Measurements from ENCODE around the gene CRIM1.

Gene CRIM1

DNA sequence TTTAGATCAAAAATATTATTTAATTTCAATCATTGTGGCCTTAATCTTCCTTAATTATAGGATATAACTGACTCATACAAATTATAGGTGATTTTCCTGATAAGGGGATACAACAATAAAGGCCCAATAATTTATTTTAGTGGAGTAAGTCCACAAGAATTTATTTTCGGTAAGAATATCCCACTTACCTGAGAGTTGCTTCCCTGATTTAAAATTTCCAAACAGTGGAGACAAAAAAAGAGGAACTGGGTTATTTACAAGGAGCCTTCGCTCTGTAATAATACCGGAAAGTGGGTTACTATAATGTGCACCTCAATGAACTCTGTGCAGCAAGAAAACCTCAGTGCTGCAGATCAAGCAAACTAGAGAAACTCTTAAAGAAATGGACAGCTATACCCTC, 200.2 kb downstream of the CRIM1 start:
- H3K4me3 ChIP-seq (ENCODE audit: low read length), result no peak overlapping the region
- no peak overlapping the region for H3K9ac ChIP-seq (ENCODE audit: low read length)
- H3K4me1 ChIP-seq (ENCODE audit: control insufficient read depth, low read depth, low read length), result peaks cover 8% of the 10 kb centered on the region
- peaks cover 30% of the 10 kb centered on the region for H3K36me3 ChIP-seq (ENCODE audit: control insufficient read depth, low read depth, low read length)
- no peaks in the 10 kb centered on the region for H3K9me3 ChIP-seq (ENCODE audit: control insufficient read depth, low read depth, low read length)
- no peak overlapping the region for H3K27ac ChIP-seq (ENCODE audit: low read length)
- H3K27me3 ChIP-seq (ENCODE audit: control insufficient read depth, insufficient read depth, low read length), result no peaks in the 10 kb centered on the region

DNA sequence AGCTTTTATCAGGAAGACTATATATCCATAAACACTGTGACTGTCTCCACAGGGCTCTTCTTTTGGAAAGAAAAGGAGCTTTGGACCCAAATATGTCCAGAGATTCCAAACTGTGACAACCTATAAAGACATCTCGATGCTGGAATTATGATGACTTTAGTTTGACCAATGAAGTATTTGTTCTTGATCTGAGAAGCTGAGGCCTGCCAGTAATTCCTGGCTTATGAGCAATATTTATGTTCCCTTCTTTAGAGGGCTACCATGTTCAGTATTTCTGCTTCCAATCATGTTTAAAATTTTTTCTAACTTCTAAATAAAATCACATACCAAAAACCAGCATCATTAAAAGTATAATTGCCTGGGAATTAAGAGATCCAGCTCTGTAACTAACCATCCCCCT, 201.3 kb downstream of the CRIM1 start:
- H3K27ac ChIP-seq (ENCODE audit: low read length), result no peak overlapping the region
- no peak overlapping the region for H3K9ac ChIP-seq (ENCODE audit: low read length)
- H3K36me3 ChIP-seq (ENCODE audit: control insufficient read depth, low read depth, low read length), result peaks cover 20% of the 10 kb centered on the region
- H3K9me3 ChIP-seq (ENCODE audit: control insufficient read depth, low read depth, low read length), result no peaks in the 10 kb centered on the region
- peaks cover 8% of the 10 kb centered on the region for H3K4me1 ChIP-seq (ENCODE audit: control insufficient read depth, low read depth, low read length)
- no peak overlapping the region for H3K4me3 ChIP-seq (ENCODE audit: low read length)
- no peaks in the 10 kb centered on the region for H3K27me3 ChIP-seq (ENCODE audit: control insufficient read depth, insufficient read depth, low read length)

- Histone ChIP-seq H3K36me3 (ENCODE audit: control insufficient read depth, low read depth, low read length) (peaks cover 7% of the 10 kb centered on the region), H3K4me3 (ENCODE audit: low read length) (no peak overlapping the region), H3K27ac (ENCODE audit: low read length) (no peak overlapping the region), H3K9me3 (ENCODE audit: control insufficient read depth, low read depth, low read length) (no peaks in the 10 kb centered on the region), H3K4me1 (ENCODE audit: control insufficient read depth, low read depth, low read length) (peaks cover 15% of the 10 kb centered on the region), H3K27me3 (ENCODE audit: control insufficient read depth, insufficient read depth, low read length) (no peaks in the 10 kb centered on the region), H3K9ac (ENCODE audit: low read length) (no peak overlapping the region)
Measured at GRCh38 chr2:36559221-36559942, 203.8 kb downstream of the CRIM1 start.

- no peaks in the 10 kb centered on the region for H3K36me3 ChIP-seq (ENCODE audit: control insufficient read depth, low read depth, low read length)
- H3K4me3 ChIP-seq (ENCODE audit: low read length), result no peak overlapping the region
- H3K27ac ChIP-seq (ENCODE audit: low read length), result no peak overlapping the region
- no peaks in the 10 kb centered on the region for H3K27me3 ChIP-seq (ENCODE audit: control insufficient read depth, insufficient read depth, low read length)
- no peak overlapping the region for H3K9ac ChIP-seq (ENCODE audit: low read length)
- no peaks in the 10 kb centered on the region for H3K9me3 ChIP-seq (ENCODE audit: control insufficient read depth, low read depth, low read length)
- peaks cover 15% of the 10 kb centered on the region for H3K4me1 ChIP-seq (ENCODE audit: control insufficient read depth, low read depth, low read length)
Measured at GRCh38 chr2:36560726-36561125, 205.1 kb downstream of the CRIM1 start.

- Histone ChIP-seq H3K9me3 (ENCODE audit: control insufficient read depth, low read depth, low read length) (no peaks in the 10 kb centered on the region), H3K4me3 (ENCODE audit: low read length) (no peak overlapping the region), H3K9ac (ENCODE audit: low read length) (no peak overlapping the region), H3K27ac (ENCODE audit: low read length) (no peak overlapping the region), H3K4me1 (ENCODE audit: control insufficient read depth, low read depth, low read length) (peaks cover 15% of the 10 kb centered on the region), H3K36me3 (ENCODE audit: control insufficient read depth, low read depth, low read length) (no peaks in the 10 kb centered on the region), H3K27me3 (ENCODE audit: control insufficient read depth, insufficient read depth, low read length) (no peaks in the 10 kb centered on the region)
Measured at GRCh38 chr2:36561237-36561944, 205.8 kb downstream of the CRIM1 start.

- H3K9me3 ChIP-seq (ENCODE audit: control insufficient read depth, low read depth, low read length), result no peaks in the 10 kb centered on the region
- no peaks in the 10 kb centered on the region for H3K36me3 ChIP-seq (ENCODE audit: control insufficient read depth, low read depth, low read length)
- peaks cover 15% of the 10 kb centered on the region for H3K4me1 ChIP-seq (ENCODE audit: control insufficient read depth, low read depth, low read length)
- no peaks in the 10 kb centered on the region for H3K27me3 ChIP-seq (ENCODE audit: control insufficient read depth, insufficient read depth, low read length)
- no peak overlapping the region for H3K27ac ChIP-seq (ENCODE audit: low read length)
- no peak overlapping the region for H3K9ac ChIP-seq (ENCODE audit: low read length)
- H3K4me3 ChIP-seq (ENCODE audit: low read length), result no peak overlapping the region
Measured at GRCh38 chr2:36562240-36562639, 206.7 kb downstream of the CRIM1 start.

DNA sequence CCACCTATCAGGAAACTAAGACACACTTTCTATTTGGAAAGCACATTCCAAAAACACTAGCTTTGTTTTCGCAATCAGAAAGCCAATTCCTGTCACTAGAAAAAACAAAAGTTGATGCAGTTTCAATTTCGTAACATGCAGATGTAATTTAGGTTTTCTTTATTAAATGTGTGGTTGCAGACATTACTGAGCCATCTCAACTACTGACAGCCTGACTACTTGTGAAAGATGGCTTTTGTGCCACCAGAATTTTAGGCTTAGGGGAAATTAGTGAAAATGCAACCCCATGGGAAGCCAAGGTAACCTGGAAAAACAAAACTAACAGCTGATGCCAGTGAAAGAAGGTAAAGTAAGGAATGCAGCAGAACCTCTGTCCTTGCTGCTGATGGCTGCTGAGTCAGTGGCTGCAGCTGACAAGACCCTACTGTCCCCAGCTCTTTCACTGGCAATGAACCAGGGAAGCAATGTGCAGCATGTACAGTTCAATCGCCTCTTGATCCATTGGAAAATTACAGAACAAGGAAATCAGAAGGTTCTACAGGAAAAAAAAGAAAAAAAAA, 207.5 kb downstream of the CRIM1 start:
- H3K9me3 ChIP-seq (ENCODE audit: control insufficient read depth, low read depth, low read length), result no peaks in the 10 kb centered on the region
- H3K27me3 ChIP-seq (ENCODE audit: control insufficient read depth, insufficient read depth, low read length), result no peaks in the 10 kb centered on the region
- H3K9ac ChIP-seq (ENCODE audit: low read length), result no peak overlapping the region
- H3K4me3 ChIP-seq (ENCODE audit: low read length), result no peak overlapping the region
- H3K36me3 ChIP-seq (ENCODE audit: control insufficient read depth, low read depth, low read length), result no peaks in the 10 kb centered on the region
- no peak overlapping the region for H3K27ac ChIP-seq (ENCODE audit: low read length)
- H3K4me1 ChIP-seq (ENCODE audit: control insufficient read depth, low read depth, low read length), result peaks cover 15% of the 10 kb centered on the region

GRCh38 chr2:36564377-36564930, 208.9 kb downstream of the CRIM1 start:
- peaks cover 18% of the 10 kb centered on the region for H3K4me1 ChIP-seq (ENCODE audit: control insufficient read depth, low read depth, low read length)

DNA sequence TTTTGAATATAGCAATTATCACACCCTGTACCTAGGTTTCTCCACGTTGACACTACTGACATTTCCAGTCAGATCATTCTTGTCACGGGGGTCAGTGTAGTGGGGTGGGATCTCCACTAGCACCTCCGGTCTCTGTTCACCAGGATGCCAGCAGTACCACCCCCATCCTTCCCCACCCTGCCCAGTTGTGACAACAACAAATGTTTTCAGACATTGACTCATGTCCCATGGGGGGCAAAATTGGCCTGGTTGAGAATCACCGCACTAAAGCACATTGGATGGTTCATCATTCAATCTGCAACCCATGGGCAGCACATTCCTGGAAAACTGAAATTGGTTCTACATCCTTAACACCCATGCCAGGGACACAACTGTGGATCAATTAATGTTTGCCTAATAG, 210.1 kb downstream of the CRIM1 start:
- Histone ChIP-seq H3K9ac (ENCODE audit: low read length) (no peak overlapping the region), H3K4me1 (ENCODE audit: control insufficient read depth, low read depth, low read length) (peaks cover 14% of the 10 kb centered on the region), H3K27ac (ENCODE audit: low read length) (no peak overlapping the region), H3K36me3 (ENCODE audit: control insufficient read depth, low read depth, low read length) (no peaks in the 10 kb centered on the region), H3K4me3 (ENCODE audit: low read length) (no peak overlapping the region), H3K27me3 (ENCODE audit: control insufficient read depth, insufficient read depth, low read length) (no peaks in the 10 kb centered on the region), H3K9me3 (ENCODE audit: control insufficient read depth, low read depth, low read length) (no peaks in the 10 kb centered on the region)

More at GRCh38 chr2:36564377-36564930, 208.9 kb downstream of the CRIM1 start:
- Histone ChIP-seq H3K36me3 (ENCODE audit: control insufficient read depth, low read depth, low read length) (no peaks in the 10 kb centered on the region), H3K9ac (ENCODE audit: low read length) (no peak overlapping the region), H3K4me3 (ENCODE audit: low read length) (no peak overlapping the region), H3K9me3 (ENCODE audit: control insufficient read depth, low read depth, low read length) (no peaks in the 10 kb centered on the region), H3K27ac (ENCODE audit: low read length) (no peak overlapping the region), H3K27me3 (ENCODE audit: control insufficient read depth, insufficient read depth, low read length) (no peaks in the 10 kb centered on the region)

DNA sequence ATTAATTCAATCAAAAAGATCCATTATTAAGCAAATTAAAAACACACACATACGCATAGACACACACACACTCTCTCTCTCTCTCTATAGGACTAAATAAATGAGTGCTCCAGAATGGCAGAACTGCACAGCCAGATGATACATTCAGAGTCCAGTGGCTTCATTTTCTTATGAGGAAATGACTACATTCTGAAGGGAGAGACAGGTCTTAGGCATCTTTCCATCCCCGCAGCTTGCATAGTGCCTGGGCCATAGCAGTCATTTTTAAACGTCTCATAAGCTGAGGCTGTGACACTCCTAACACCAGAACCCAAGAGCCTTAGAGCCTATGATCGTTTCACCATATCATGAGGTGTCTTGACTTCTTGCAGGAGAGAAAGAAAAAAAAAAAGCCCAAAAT, 211.3 kb downstream of the CRIM1 start:
- Histone ChIP-seq H3K9me3 (ENCODE audit: control insufficient read depth, low read depth, low read length) (no peaks in the 10 kb centered on the region), H3K4me1 (ENCODE audit: control insufficient read depth, low read depth, low read length) (peaks cover 14% of the 10 kb centered on the region), H3K9ac (ENCODE audit: low read length) (no peak overlapping the region), H3K27ac (ENCODE audit: low read length) (no peak overlapping the region), H3K36me3 (ENCODE audit: control insufficient read depth, low read depth, low read length) (no peaks in the 10 kb centered on the region), H3K27me3 (ENCODE audit: control insufficient read depth, insufficient read depth, low read length) (no peaks in the 10 kb centered on the region), H3K4me3 (ENCODE audit: low read length) (no peak overlapping the region)

- H3K4me3 ChIP-seq (ENCODE audit: low read length), result no peak overlapping the region
- no peak overlapping the region for H3K27ac ChIP-seq (ENCODE audit: low read length)
Measured at GRCh38 chr2:36567711-36568408, 212.3 kb downstream of the CRIM1 start.

More at GRCh38 chr2:36567711-36568408, 212.3 kb downstream of the CRIM1 start:
- H3K9ac ChIP-seq (ENCODE audit: low read length), result no peak overlapping the region
- no peaks in the 10 kb centered on the region for H3K27me3 ChIP-seq (ENCODE audit: control insufficient read depth, insufficient read depth, low read length)
- no peaks in the 10 kb centered on the region for H3K36me3 ChIP-seq (ENCODE audit: control insufficient read depth, low read depth, low read length)
- H3K4me1 ChIP-seq (ENCODE audit: control insufficient read depth, low read depth, low read length), result peaks cover 13% of the 10 kb centered on the region
- H3K9me3 ChIP-seq (ENCODE audit: control insufficient read depth, low read depth, low read length), result no peaks in the 10 kb centered on the region

Data from iPS-18a (cell line).